Activated naive CD4-positive, alpha-beta T cell treated with anti-CD3 and anti-CD28 coated beads for 36 hours (primary cell): ENCODE measurements around the gene ERP29. TPM values are rescaled to one million over a fixed set of nuclear protein-coding genes. Genes with fewer than 3 reads are reported as not detected.

Experiments used
- CTCF ChIA-PET: fragments of 350-600 bp; sonication (Branson Sonifier 250); formaldehyde crosslinking; loops from one replicate; lab custom pipeline; 2021; ENCODE audit warnings: antibody characterized with exemption; lab: Charles Lee
- DNase-seq: peaks from one replicate; pipeline ENCODE4 v3.0.0-alpha.2; 2020
- H3K27ac Mint-ChIP-seq: one replicate; pipeline ENCODE4 v1.8.0; 2021; ENCODE audit warnings: mild to moderate bottlenecking, mixed read lengths
- H3K27me3 Mint-ChIP-seq: one replicate; pipeline ENCODE4 v1.8.0; 2021; ENCODE audit warnings: low read depth, mixed read lengths
- H3K36me3 Mint-ChIP-seq: one replicate; pipeline ENCODE4 v1.8.0; 2021; ENCODE audit warnings: low read depth, mixed read lengths
- H3K4me1 Mint-ChIP-seq: one replicate; pipeline ENCODE4 v1.8.0; 2021; ENCODE audit warnings: low read depth, mixed read lengths
- H3K4me3 Mint-ChIP-seq: one replicate; pipeline ENCODE4 v1.8.0; 2021; ENCODE audit warnings: mild to moderate bottlenecking, moderate library complexity, mixed read lengths
- H3K9me3 Mint-ChIP-seq: one replicate; pipeline ENCODE4 v1.8.0; 2021; ENCODE audit warnings: mixed read lengths
- intact Hi-C: fragments of 100-400 bp; cut with micrococcal nuclease; formaldehyde crosslinking; loops from one replicate; pipeline ENCODE4 v1.15.1; 2023
- total RNA-seq, 2 experiments: library from RNA; stranded (reverse); gene quantifications; one replicate each; pipeline ENCODE4 v1.2.3, GENCODE V29; 2021

Gene ERP29
- 100 to 1,000 TPM; 101 to 107 TPM for total RNA-seq

GRCh38 chr12:112012775-112013600, at the start of gene ERP29, which contains the start of gene TMEM116:
TSS of gene ERP29 (plus strand) at chr12:112013426. CDS start at chr12:112013466, 40 bp downstream.
TSS of gene TMEM116 (minus strand) at chr12:112013165. CDS start at chr12:112005270, 7,895 bp downstream.
- intact Hi-C loops: loop anchor here (1.0 to 10.0 kb wide), 12 partner anchors 20 to 966 kb away; partner anchors contain the start of genes ACAD10, ATXN2, BRAP and OAS2
- Mint-ChIP-seq H3K36me3 (peaks cover 38% of the 10 kb centered on the region), H3K4me3 (peak within 1 kb of the TSS; percentile 98), H3K4me1 (peaks cover 48% of the 10 kb centered on the region), H3K9me3 (peaks cover 6% of the 10 kb centered on the region), H3K27me3 (no peaks in the 10 kb centered on the region), H3K27ac (peak within 1 kb of the TSS; percentile 96)
- CTCF ChIA-PET: interaction anchor here (1.2 to 4.1 kb wide), 8 partner anchors 10 to 374 kb away, joined by 3 to 36 read pairs (median 6); no protein-coding TSS in a partner anchor
- DNase-seq: peak; percentile 100

- H3K9me3 Mint-ChIP-seq: peaks cover 9% of the 10 kb centered on the region
- intact Hi-C loops: no loop called here
- peaks cover 14% of the 10 kb centered on the region for H3K4me1 Mint-ChIP-seq
- H3K27ac Mint-ChIP-seq: no peak overlapping the region
- H3K4me3 Mint-ChIP-seq: no peak overlapping the region
- DNase-seq: no peak
- no peaks in the 10 kb centered on the region for H3K27me3 Mint-ChIP-seq
- CTCF ChIA-PET: interaction anchor here (0.6 kb wide), 1 partner anchor 35 kb away, joined by 3 read pairs; no protein-coding TSS in a partner anchor
- peaks cover 19% of the 10 kb centered on the region for H3K36me3 Mint-ChIP-seq
These were observed 48.3 kb upstream of the ERP29 start for GRCh38 chr12:111964935-111965334.

GRCh38 chr12:111971800-111972199, 41.4 kb upstream of the ERP29 start:
- CTCF ChIA-PET: no interaction called here
- intact Hi-C loops: no loop called here

GRCh38 chr12:111975161-111975931, 37.9 kb upstream of the ERP29 start:
- CTCF ChIA-PET: interaction anchor here (0.6 to 1.5 kb wide), 3 partner anchors 35 to 446 kb away, joined by 3 to 6 read pairs (median 5); partner anchors contain the start of genes ERP29 and TMEM116
- Mint-ChIP-seq H3K4me1 (peaks cover 15% of the 10 kb centered on the region), H3K36me3 (peaks cover 3% of the 10 kb centered on the region), H3K9me3 (peaks cover 4% of the 10 kb centered on the region), H3K27me3 (no peaks in the 10 kb centered on the region), H3K27ac (no peak overlapping the region), H3K4me3 (no peak overlapping the region)
- DNase-seq: no peak
- intact Hi-C loops: no loop called here

More at GRCh38 chr12:111971800-111972199, 41.4 kb upstream of the ERP29 start:
- Mint-ChIP-seq H3K36me3 (peaks cover 5% of the 10 kb centered on the region), H3K4me1 (peaks cover 18% of the 10 kb centered on the region), H3K9me3 (peaks cover 4% of the 10 kb centered on the region), H3K27me3 (no peaks in the 10 kb centered on the region), H3K27ac (no peak overlapping the region), H3K4me3 (no peak overlapping the region)
- no peak for DNase-seq

- Mint-ChIP-seq H3K4me1 (peaks cover 15% of the 10 kb centered on the region), H3K27ac (no peak overlapping the region), H3K36me3 (no peaks in the 10 kb centered on the region), H3K9me3 (no peaks in the 10 kb centered on the region), H3K4me3 (no peak overlapping the region), H3K27me3 (no peaks in the 10 kb centered on the region)
- no peak for DNase-seq
- intact Hi-C loops: no loop called here
- CTCF ChIA-PET: interaction anchor here (0.8 to 1.5 kb wide), 2 partner anchors 37 to 525 kb away, joined by 5 to 6 read pairs; partner anchors contain the start of genes ERP29 and TMEM116
These were observed 36.9 kb upstream of the ERP29 start for GRCh38 chr12:111976291-111976690.

- H3K4me1 Mint-ChIP-seq: peaks cover 15% of the 10 kb centered on the region
- H3K9me3 Mint-ChIP-seq: no peaks in the 10 kb centered on the region
- intact Hi-C loops: no loop called here
- no peak overlapping the region for H3K27ac Mint-ChIP-seq
- H3K27me3 Mint-ChIP-seq: no peaks in the 10 kb centered on the region
- CTCF ChIA-PET: interaction anchor here (0.6 to 0.8 kb wide), 2 partner anchors 226 to 525 kb away, joined by 4 to 5 read pairs; no protein-coding TSS in a partner anchor
- H3K4me3 Mint-ChIP-seq: no peak overlapping the region
- no peak for DNase-seq
- H3K36me3 Mint-ChIP-seq: no peaks in the 10 kb centered on the region
These were observed 36.4 kb upstream of the ERP29 start for GRCh38 chr12:111976860-111977259.

- Mint-ChIP-seq H3K36me3 (no peaks in the 10 kb centered on the region), H3K9me3 (no peaks in the 10 kb centered on the region), H3K27ac (no peak overlapping the region), H3K4me3 (no peak overlapping the region), H3K27me3 (no peaks in the 10 kb centered on the region), H3K4me1 (peaks cover 15% of the 10 kb centered on the region)
- DNase-seq: no peak
- intact Hi-C loops: no loop called here
- CTCF ChIA-PET: interaction anchor here (0.6 kb wide), 2 partner anchors 13 to 34 kb away, joined by 3 to 4 read pairs; no protein-coding TSS in a partner anchor
These were observed 34.7 kb upstream of the ERP29 start for GRCh38 chr12:111978545-111978944.

- Mint-ChIP-seq H3K4me1 (peaks cover 15% of the 10 kb centered on the region), H3K36me3 (no peaks in the 10 kb centered on the region), H3K27ac (no peak overlapping the region), H3K9me3 (no peaks in the 10 kb centered on the region), H3K4me3 (no peak overlapping the region), H3K27me3 (no peaks in the 10 kb centered on the region)
- no peak for DNase-seq
- CTCF ChIA-PET: interaction anchor here (0.9 kb wide), 1 partner anchor 406 kb away, joined by 3 read pairs; no protein-coding TSS in a partner anchor
- intact Hi-C loops: no loop called here
These were observed 32.6 kb upstream of the ERP29 start for GRCh38 chr12:111980598-111980997.

- CTCF ChIA-PET: no interaction called here
- Mint-ChIP-seq H3K36me3 (no peaks in the 10 kb centered on the region), H3K27me3 (no peaks in the 10 kb centered on the region), H3K4me1 (peaks cover 8% of the 10 kb centered on the region), H3K27ac (no peak overlapping the region), H3K4me3 (no peak overlapping the region), H3K9me3 (no peaks in the 10 kb centered on the region)
- DNase-seq: no peak
- intact Hi-C loops: no loop called here
These were observed 31.2 kb upstream of the ERP29 start for GRCh38 chr12:111981987-111982386.

- H3K9me3 Mint-ChIP-seq: no peaks in the 10 kb centered on the region
- H3K27me3 Mint-ChIP-seq: no peaks in the 10 kb centered on the region
- CTCF ChIA-PET: no interaction called here
- no peak overlapping the region for H3K27ac Mint-ChIP-seq
- no peak for DNase-seq
- intact Hi-C loops: no loop called here
- H3K4me1 Mint-ChIP-seq: peaks cover 6% of the 10 kb centered on the region
- H3K4me3 Mint-ChIP-seq: no peak overlapping the region
- H3K36me3 Mint-ChIP-seq: no peaks in the 10 kb centered on the region
These were observed 28.4 kb upstream of the ERP29 start for GRCh38 chr12:111984820-111985219.

- no peak for DNase-seq
- Mint-ChIP-seq H3K4me3 (no peak overlapping the region), H3K36me3 (peaks cover 2% of the 10 kb centered on the region), H3K4me1 (peaks cover 50% of the 10 kb centered on the region), H3K27ac (no peak overlapping the region), H3K9me3 (no peaks in the 10 kb centered on the region), H3K27me3 (no peaks in the 10 kb centered on the region)
- CTCF ChIA-PET: interaction anchor here (0.5 to 0.9 kb wide), 3 partner anchors 13 to 43 kb away, joined by 3 to 4 read pairs (median 3); no protein-coding TSS in a partner anchor
- intact Hi-C loops: loop anchor here (5.0 kb wide), 3 partner anchors 44 to 149 kb away; partner anchors contain the start of gene MAPKAPK5
These were observed 21.7 kb upstream of the ERP29 start for GRCh38 chr12:111991535-111991934.
